Osteocyte (in vitro differentiated cells): Measurements from ENCODE around the gene THBS2. TPM values are rescaled to one million over a fixed set of nuclear protein-coding genes. Genes with fewer than 3 reads are reported as not detected.
A peak's percentile ranks its signal among the peaks of the same experiment; 100 is the strongest.

Source experiments
- DNase-seq: peaks from one replicate; pipeline ENCODE4 v3.0.0; 2021; ENCODE audit warnings: mixed read lengths; ENCODE audit not compliant: unreplicated experiment; ENCODE audit errors: extremely low spot score
- H3K27ac Mint-ChIP-seq: one replicate; pipeline ENCODE4 v1.8.0; 2021; ENCODE audit warnings: mild to moderate bottlenecking, mixed read lengths; ENCODE audit not compliant: unreplicated experiment
- H3K27me3 Mint-ChIP-seq: one replicate; pipeline ENCODE4 v1.8.0; 2021; ENCODE audit warnings: mixed read lengths; ENCODE audit not compliant: unreplicated experiment
- H3K36me3 Mint-ChIP-seq: one replicate; pipeline ENCODE4 v1.8.0; 2021; ENCODE audit warnings: mixed read lengths; ENCODE audit not compliant: unreplicated experiment
- H3K4me1 Mint-ChIP-seq: one replicate; pipeline ENCODE4 v1.8.0; 2021; ENCODE audit warnings: mixed read lengths; ENCODE audit not compliant: unreplicated experiment
- H3K4me3 Mint-ChIP-seq: one replicate; pipeline ENCODE4 v1.8.0; 2021; ENCODE audit warnings: mild to moderate bottlenecking, moderate library complexity, mixed read lengths; ENCODE audit not compliant: unreplicated experiment
- H3K9me3 Mint-ChIP-seq: one replicate; pipeline ENCODE4 v1.8.0; 2021; ENCODE audit warnings: mixed read lengths; ENCODE audit not compliant: unreplicated experiment
- CTCF ChIP-seq: fragments of 200-600 bp; sonication (generic); IDR thresholded peaks from 2 replicates; pipeline ENCODE4 v1.5.0; 2021; ENCODE audit warnings: antibody characterized with exemption, mild to moderate bottlenecking, moderate library complexity
- total RNA-seq: library from RNA; stranded (reverse); gene quantifications from 2 replicates; pipeline ENCODE4 v1.2.1, GENCODE V29; 2021

THBS2 gene
- total RNA-seq, 1 donor from 2014 or later: 650 TPM

- DNase-seq: no peak
- no peak for TF ChIP-seq CTCF
- Mint-ChIP-seq H3K4me1 (peaks cover 37% of the 10 kb centered on the region), H3K36me3 (peaks cover 8% of the 10 kb centered on the region), H3K4me3 (no peak overlapping the region), H3K27me3 (no peaks in the 10 kb centered on the region), H3K9me3 (peaks cover 5% of the 10 kb centered on the region), H3K27ac (peak overlapping the region; percentile 90)
Measured at GRCh38 chr6:169188475-169188874, 65.2 kb downstream of the THBS2 start.

DNA sequence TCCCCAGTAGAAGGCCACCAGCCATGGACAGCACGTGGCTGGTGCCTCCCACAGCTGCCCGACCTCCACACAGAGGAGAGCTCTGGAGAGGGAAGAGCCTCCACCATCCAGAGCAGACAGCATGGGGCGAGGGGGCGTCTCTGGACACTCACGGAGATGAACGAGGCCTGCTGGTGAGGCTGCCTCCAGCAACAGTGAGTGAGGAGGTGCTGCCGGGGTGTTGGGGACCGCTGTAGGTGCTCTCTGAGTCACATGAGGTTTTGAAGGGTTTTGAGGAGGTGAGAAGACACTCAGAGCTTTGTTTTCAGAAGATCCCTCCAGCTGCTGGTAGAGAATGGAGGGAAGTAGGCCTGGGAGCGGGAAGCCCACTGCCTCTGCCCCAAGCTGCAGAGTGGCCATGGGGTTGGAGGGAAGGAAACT lies 65.6 kb downstream of the THBS2 start:
- H3K9me3 Mint-ChIP-seq: peaks cover 5% of the 10 kb centered on the region
- no peaks in the 10 kb centered on the region for H3K27me3 Mint-ChIP-seq
- H3K4me1 Mint-ChIP-seq: peaks cover 34% of the 10 kb centered on the region
- peaks cover 5% of the 10 kb centered on the region for H3K36me3 Mint-ChIP-seq
- H3K27ac Mint-ChIP-seq: peak overlapping the region; percentile 59
- no peak overlapping the region for H3K4me3 Mint-ChIP-seq
- TF ChIP-seq CTCF: no peak
- DNase-seq: peak; percentile 68

- DNase-seq: peak; percentile 73
- peaks cover 7% of the 10 kb centered on the region for H3K36me3 Mint-ChIP-seq
- peaks cover 5% of the 10 kb centered on the region for H3K9me3 Mint-ChIP-seq
- no peak overlapping the region for H3K27ac Mint-ChIP-seq
- H3K4me1 Mint-ChIP-seq: peaks cover 34% of the 10 kb centered on the region
- H3K27me3 Mint-ChIP-seq: no peaks in the 10 kb centered on the region
- no peak for TF ChIP-seq CTCF
- no peak overlapping the region for H3K4me3 Mint-ChIP-seq
Measured at GRCh38 chr6:169186496-169187169, 67.0 kb downstream of the THBS2 start.

DNA sequence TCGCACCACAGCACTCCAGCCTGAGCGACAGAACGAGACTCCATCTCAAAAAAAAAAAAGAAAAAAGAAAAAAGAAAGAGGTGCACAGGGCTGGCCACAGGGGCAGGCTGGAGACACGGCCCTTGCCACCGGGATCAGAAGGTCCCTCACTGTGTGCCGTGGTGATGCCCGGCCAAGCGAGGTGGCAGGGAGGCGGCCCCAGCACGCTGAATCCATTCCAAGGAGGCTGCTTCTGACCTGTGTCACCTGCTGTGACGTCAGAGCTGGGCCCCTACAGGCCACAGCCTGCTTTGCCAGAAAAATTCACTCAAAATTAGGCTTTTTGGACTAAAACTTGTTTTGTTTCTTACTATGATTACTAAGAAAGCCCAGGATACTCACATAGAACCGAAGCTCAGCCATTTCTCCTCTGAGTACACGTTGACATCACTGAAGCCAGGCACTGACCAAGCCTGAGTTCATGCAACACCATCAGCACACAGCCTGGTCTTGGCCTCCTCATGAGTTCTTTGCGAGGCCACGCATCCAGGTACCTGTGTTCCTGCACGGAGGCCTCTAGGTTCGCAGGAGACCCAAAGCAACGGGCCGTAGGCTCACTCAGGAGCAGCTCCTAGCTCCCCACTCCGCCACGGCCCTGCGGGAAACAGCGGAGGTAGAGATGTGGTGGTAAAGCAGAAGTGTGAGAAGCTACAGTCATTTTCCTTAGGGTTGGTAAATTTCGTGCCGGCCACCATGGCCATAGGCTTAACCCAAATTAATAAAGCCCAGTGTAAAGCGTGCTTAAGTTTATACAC lies 67.8 kb downstream of the THBS2 start:
- H3K9me3 Mint-ChIP-seq: peaks cover 5% of the 10 kb centered on the region
- H3K36me3 Mint-ChIP-seq: peaks cover 5% of the 10 kb centered on the region
- TF ChIP-seq CTCF: no peak
- DNase-seq: peak; percentile 75
- H3K27me3 Mint-ChIP-seq: no peaks in the 10 kb centered on the region
- peaks cover 29% of the 10 kb centered on the region for H3K4me1 Mint-ChIP-seq
- no peak overlapping the region for H3K4me3 Mint-ChIP-seq
- H3K27ac Mint-ChIP-seq: no peak overlapping the region

- H3K4me1 Mint-ChIP-seq: peaks cover 21% of the 10 kb centered on the region
- peak; percentile 67 for DNase-seq
- no peak overlapping the region for H3K4me3 Mint-ChIP-seq
- H3K9me3 Mint-ChIP-seq: peaks cover 5% of the 10 kb centered on the region
- TF ChIP-seq CTCF: no peak
- H3K27me3 Mint-ChIP-seq: no peaks in the 10 kb centered on the region
- H3K36me3 Mint-ChIP-seq: peaks cover 5% of the 10 kb centered on the region
- no peak overlapping the region for H3K27ac Mint-ChIP-seq
Measured at GRCh38 chr6:169185011-169185521, 68.6 kb downstream of the THBS2 start.
